Measurements from ENCODE around the gene CLN5. TPM values are rescaled to one million over a fixed set of nuclear protein-coding genes. Genes with fewer than 3 reads are reported as not detected.

The CLN5 gene
- polyA plus RNA-seq, 1 donor (not counting 4 experiments of a cell fraction or from before 2014, with no cell fraction given) = 32.4 TPM

DNA sequence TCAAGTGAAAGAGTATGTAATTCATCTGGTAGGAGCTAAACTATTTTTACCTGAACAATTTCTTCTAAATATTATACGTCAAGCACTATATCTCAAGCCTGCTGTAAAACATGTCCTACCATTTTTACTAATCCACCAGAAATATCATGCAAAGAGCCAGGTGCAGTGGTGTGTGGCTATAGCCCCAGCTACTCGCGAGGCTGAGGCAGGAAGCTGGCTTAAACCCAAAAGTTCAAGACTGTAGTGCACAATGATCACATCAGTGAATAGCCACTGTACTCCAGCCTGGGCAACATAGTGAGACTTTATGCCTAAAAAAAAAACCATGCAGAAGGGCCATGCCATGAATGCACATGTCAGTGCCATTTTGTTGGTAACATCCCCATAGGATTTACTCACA lies 20.7 kb upstream of the CLN5 start:
- TF ChIP-seq EZH2 (IDR thresholded peaks at IDR 0.05; ENCODE audit: low read length) = no peak
- TF ChIP-seq, protein P1, sequence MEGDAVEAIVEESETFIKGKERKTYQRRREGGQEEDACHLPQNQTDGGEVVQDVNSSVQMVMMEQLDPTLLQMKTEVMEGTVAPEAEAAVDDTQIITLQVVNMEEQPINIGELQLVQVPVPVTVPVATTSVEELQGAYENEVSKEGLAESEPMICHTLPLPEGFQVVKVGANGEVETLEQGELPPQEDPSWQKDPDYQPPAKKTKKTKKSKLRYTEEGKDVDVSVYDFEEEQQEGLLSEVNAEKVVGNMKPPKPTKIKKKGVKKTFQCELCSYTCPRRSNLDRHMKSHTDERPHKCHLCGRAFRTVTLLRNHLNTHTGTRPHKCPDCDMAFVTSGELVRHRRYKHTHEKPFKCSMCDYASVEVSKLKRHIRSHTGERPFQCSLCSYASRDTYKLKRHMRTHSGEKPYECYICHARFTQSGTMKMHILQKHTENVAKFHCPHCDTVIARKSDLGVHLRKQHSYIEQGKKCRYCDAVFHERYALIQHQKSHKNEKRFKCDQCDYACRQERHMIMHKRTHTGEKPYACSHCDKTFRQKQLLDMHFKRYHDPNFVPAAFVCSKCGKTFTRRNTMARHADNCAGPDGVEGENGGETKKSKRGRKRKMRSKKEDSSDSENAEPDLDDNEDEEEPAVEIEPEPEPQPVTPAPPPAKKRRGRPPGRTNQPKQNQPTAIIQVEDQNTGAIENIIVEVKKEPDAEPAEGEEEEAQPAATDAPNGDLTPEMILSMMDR (optimal IDR thresholded peaks at IDR 0.05 in 1 of 3, IDR thresholded peaks at IDR 0.05 in 1 of 3, conservative IDR thresholded peaks at IDR 0.05 in 1 of 3; ENCODE audit: extremely low read depth in 1 of 3, insufficient read depth in 2 of 3, low read length in 3 of 3) = no peak
- Histone ChIP-seq H3K9me1 (ENCODE audit: control insufficient read depth, extremely low read depth, insufficient read depth, low read length) (no peaks in the 10 kb centered on the region), H3K27me3 (ENCODE audit: control insufficient read depth, extremely low read depth, insufficient read depth, low read length) (no peaks in the 10 kb centered on the region), H3K27ac (ENCODE audit: control insufficient read depth, insufficient read depth, low read length) (no peak overlapping the region), H3K36me3 (ENCODE audit: control insufficient read depth in 2 of 2, extremely low read depth in 1 of 2, insufficient read depth in 2 of 2, low read length in 2 of 2) (no peaks in the 10 kb centered on the region), H3K9me3 (ENCODE audit: control insufficient read depth, low read depth, low read length) (no peaks in the 10 kb centered on the region), H3K4me1 (ENCODE audit: control insufficient read depth, extremely low read depth, insufficient read depth, low read length) (peaks cover 16% of the 10 kb centered on the region), H3K79me2 (ENCODE audit: control insufficient read depth, insufficient read depth, low read length) (no peaks in the 10 kb centered on the region), H3K4me3 (ENCODE audit: control insufficient read depth in 2 of 3, extremely low read depth in 1 of 3, insufficient read depth in 2 of 3, low read depth in 1 of 3, low read length in 3 of 3) (no peak overlapping the region), H3K9ac (ENCODE audit: control insufficient read depth, extremely low read depth, insufficient read depth, low read length) (no peak overlapping the region), H2AFZ (ENCODE audit: control insufficient read depth, low read length) (no peak overlapping the region), H3K4me2 (ENCODE audit: control insufficient read depth, extremely low read depth, insufficient read depth, low read depth, low read length) (no peak overlapping the region), H4K20me1 (ENCODE audit: control insufficient read depth, extremely low read depth, insufficient read depth, low read length) (no peaks in the 10 kb centered on the region)
- no peak for FAIRE-seq
- DNase-seq (ENCODE audit: low read depth, low spot score) = no peak
- dilution Hi-C loops (cut with MboI; ENCODE audit: extremely low pct_ligation_motif_present, low sequenced_read_pairs) = no loop called here

DNA sequence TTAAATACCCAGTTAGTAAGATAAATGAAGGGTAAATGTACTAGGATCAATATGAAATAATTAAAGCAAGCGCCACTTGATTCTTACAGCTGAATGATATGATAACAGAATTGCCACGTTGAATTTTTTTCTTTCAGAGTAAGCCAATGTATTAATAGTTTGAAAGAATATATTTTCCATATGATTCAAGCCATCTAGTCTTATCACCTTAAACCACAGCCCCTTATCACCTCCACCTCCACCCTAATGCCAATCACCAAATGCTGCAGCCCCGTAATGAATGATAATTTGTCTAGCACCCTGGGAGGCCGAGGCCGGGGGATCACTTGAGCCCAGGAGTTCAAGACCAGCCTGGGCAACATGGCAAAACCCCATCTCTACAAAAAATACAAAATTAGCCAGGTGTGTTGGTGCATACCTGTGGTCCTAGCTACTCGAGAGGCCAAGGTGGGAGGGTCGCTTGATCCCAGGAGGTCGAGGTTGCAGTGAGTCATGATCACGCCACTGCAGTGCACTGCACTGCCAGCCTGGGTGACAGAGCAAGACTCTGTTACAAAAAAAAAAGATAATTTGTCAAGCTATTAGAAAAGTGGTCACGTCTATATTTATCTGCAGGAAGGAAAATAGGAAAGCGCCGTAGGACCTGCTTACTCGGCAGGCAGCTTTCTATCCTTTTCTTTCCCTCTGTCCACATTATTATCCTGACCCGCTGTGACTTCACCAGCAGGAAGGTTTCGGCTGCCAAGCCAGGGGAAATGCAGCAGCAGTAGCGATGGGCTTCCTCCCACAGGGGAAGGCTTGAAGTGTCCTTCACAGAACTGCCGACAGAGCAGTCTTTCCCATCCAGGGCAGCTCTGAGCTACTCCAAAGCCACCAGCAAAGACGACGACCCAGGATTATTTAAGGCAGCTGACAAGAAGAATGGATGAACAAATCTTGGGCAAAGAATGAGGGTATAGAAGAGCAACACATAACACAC lies 19.7 kb upstream of the CLN5 start:
- FAIRE-seq (no peak), DNase-seq (ENCODE audit: low read depth, low spot score) (no peak)
- Histone ChIP-seq H3K9ac (ENCODE audit: control insufficient read depth, extremely low read depth, insufficient read depth, low read length) (no peak overlapping the region), H3K27me3 (ENCODE audit: control insufficient read depth, extremely low read depth, insufficient read depth, low read length) (peaks cover 1% of the 10 kb centered on the region), H3K27ac (ENCODE audit: control insufficient read depth, insufficient read depth, low read length) (no peak overlapping the region), H2AFZ (ENCODE audit: control insufficient read depth, low read length) (no peak overlapping the region), H3K36me3 (ENCODE audit: control insufficient read depth in 2 of 2, extremely low read depth in 1 of 2, insufficient read depth in 2 of 2, low read length in 2 of 2) (no peaks in the 10 kb centered on the region), H3K4me1 (ENCODE audit: control insufficient read depth, extremely low read depth, insufficient read depth, low read length) (peaks cover 19% of the 10 kb centered on the region), H4K20me1 (ENCODE audit: control insufficient read depth, extremely low read depth, insufficient read depth, low read length) (no peaks in the 10 kb centered on the region), H3K9me3 (ENCODE audit: control insufficient read depth, low read depth, low read length) (no peaks in the 10 kb centered on the region), H3K79me2 (ENCODE audit: control insufficient read depth, insufficient read depth, low read length) (no peaks in the 10 kb centered on the region), H3K4me3 (ENCODE audit: control insufficient read depth in 2 of 3, extremely low read depth in 1 of 3, insufficient read depth in 2 of 3, low read depth in 1 of 3, low read length in 3 of 3) (no peak overlapping the region), H3K9me1 (ENCODE audit: control insufficient read depth, extremely low read depth, insufficient read depth, low read length) (no peaks in the 10 kb centered on the region), H3K4me2 (ENCODE audit: control insufficient read depth, extremely low read depth, insufficient read depth, low read depth, low read length) (no peak overlapping the region)
- no peak for TF ChIP-seq EZH2 (IDR thresholded peaks at IDR 0.05; ENCODE audit: low read length)
- TF ChIP-seq, protein P1 (optimal IDR thresholded peaks at IDR 0.05 in 1 of 3, IDR thresholded peaks at IDR 0.05 in 1 of 3, conservative IDR thresholded peaks at IDR 0.05 in 1 of 3; ENCODE audit: extremely low read depth in 1 of 3, insufficient read depth in 2 of 3, low read length in 3 of 3) = no peak
- dilution Hi-C loops (cut with MboI; ENCODE audit: extremely low pct_ligation_motif_present, low sequenced_read_pairs) = no loop called here

Measured in keratinocyte (primary cell).